AG08396 (cell line): ENCODE results near the gene LRP5.
"Not testable (repeated sequence)": the region's sequence is repeated elsewhere in the genome, so short reads cannot be mapped to it uniquely, and the experiment has no call there.

Experiments
- DNase-seq: peaks from one replicate; pipeline ENCODE4 v3.0.0; 2012; ENCODE audit warnings: low spot score, mixed read lengths

LRP5 gene

GRCh38 chr11:68392822-68393221 lies 80.4 kb downstream of the LRP5 start:
- no peak for DNase-seq

GRCh38 chr11:68396516-68396915 lies 84.1 kb downstream of the LRP5 start:
- no peak for DNase-seq

DNA sequence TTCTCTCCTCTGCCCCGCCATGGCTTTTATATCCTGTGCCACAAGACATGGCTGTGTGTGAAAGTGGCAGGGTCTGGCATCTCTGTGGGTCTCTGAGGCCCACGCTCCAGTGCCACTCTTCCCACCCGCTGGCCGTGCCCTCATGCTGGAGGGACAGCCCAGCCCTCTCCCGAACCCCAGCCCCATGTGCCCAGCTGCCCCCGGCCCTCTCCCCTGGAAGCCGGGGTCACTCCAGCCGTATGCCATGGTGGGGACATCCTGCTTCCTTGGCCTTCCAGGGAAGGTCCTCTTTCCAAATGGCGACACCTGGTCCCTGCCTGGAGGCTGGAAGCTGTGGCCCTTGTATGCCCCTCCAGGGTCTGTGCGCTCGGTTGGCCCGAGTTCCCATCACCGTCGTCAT lies 84.9 kb downstream of the LRP5 start:
- DNase-seq, result no peak

- DNase-seq, result no peak
Measured at GRCh38 chr11:68398995-68399851, 86.8 kb downstream of the LRP5 start.

DNA sequence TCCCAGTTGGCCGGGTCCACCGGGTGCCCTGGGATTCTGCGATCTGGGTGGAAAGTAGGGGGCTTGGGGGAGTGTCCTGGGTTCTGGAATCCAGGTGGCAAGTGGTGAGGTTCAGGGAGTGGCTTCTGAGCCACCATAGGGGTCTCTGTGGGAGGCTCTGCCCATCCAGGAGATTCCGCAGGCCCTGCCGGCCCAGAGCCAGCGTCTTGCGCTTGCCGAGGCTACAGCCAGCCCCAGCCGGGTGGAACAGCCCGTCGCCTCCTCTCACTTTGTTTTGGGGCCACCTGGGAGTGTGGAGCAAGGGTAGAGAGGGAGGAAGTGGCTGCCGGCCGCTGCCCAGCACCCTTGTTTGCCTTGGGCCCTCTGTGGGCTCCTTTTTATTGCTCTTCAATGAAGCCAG lies 87.5 kb downstream of the LRP5 start:
- DNase-seq, result no peak

DNA sequence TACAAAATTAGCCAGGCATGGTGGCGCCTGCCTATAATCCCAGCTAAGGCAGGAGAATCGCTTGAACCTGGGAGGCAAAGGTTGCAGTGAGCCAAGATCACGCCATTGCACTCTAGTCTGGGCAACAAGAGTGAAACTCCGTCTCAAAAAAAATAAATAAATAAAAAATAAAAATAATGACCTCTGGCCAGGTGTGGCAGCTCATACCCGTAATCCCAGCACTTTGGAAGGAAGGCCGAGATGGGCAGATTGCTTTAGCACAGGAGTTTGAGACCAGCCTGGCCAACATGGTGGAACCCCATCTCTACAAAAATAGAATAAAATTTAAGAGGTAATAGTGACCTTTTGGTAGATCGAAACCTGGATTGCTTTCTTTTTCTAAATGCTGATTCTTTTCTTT lies 88.2 kb downstream of the LRP5 start:
- not testable (repeated sequence) for DNase-seq

GRCh38 chr11:68401856-68402255 lies 89.5 kb downstream of the LRP5 start:
- no peak for DNase-seq

DNA sequence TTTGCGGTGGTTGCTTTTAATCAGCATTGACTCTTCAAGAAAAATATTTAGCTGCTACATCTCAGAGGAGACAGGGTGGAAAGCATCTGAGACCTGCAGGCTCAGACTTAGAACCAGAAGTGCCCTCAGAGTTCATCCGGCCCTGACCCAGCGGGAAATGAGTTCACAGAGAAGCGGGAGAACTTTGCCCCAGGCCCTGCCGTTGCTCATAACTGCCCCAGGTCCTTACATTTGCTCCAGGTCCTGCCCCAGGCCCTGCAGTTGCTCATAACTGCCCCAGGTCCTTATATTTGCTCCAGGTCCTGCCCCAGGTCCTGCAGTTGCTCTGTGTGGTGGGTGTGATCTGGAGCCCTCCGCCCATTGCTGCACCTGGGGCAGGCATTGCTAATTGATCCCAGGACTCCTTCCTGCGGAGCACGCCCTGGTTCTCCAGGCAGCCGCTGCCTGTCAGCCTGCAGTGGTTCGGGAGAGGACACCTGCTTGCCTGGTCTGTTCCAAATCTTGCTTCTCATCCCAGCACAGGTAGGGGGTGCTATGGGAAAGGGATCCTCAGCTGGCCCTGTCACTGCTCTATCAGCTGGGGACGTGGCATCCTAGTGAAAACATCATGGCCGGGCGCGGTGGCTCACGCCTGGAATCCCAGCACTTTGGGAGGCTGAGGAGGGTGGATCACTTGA lies 90.1 kb downstream of the LRP5 start:
- DNase-seq, result no peak

DNA sequence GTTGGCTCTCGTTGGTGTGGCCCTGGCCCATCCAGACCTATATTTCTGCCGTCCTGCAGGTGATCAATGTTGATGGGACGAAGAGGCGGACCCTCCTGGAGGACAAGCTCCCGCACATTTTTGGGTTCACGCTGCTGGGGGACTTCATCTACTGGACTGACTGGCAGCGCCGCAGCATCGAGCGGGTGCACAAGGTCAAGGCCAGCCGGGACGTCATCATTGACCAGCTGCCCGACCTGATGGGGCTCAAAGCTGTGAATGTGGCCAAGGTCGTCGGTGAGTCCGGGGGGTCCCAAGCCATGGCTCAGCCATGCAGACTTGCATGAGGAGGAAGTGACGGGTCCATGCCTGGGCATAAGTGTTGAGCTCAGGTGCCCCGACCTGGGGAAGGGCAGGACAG lies 91.0 kb downstream of the LRP5 start:
- no peak for DNase-seq

DNA sequence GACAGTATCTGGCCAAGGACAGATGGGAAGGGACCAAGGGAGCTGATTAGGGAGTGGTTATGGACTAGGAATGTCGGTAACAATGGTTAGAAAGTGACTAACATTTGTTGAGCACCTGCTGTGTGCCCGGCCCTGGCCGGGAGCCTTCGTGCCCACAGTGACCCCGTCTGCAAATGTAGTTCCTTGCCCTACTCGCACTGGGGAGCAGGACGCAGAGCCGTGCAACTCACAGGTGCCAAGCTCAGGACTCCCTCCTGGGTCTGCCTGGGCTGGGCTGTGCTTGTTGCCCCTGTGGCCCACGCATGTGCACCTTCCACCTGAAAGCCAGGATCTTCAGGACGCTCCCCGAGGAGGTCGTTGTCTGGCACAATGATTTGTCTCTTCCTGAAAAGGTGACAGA lies 91.4 kb downstream of the LRP5 start:
- no peak for DNase-seq

DNA sequence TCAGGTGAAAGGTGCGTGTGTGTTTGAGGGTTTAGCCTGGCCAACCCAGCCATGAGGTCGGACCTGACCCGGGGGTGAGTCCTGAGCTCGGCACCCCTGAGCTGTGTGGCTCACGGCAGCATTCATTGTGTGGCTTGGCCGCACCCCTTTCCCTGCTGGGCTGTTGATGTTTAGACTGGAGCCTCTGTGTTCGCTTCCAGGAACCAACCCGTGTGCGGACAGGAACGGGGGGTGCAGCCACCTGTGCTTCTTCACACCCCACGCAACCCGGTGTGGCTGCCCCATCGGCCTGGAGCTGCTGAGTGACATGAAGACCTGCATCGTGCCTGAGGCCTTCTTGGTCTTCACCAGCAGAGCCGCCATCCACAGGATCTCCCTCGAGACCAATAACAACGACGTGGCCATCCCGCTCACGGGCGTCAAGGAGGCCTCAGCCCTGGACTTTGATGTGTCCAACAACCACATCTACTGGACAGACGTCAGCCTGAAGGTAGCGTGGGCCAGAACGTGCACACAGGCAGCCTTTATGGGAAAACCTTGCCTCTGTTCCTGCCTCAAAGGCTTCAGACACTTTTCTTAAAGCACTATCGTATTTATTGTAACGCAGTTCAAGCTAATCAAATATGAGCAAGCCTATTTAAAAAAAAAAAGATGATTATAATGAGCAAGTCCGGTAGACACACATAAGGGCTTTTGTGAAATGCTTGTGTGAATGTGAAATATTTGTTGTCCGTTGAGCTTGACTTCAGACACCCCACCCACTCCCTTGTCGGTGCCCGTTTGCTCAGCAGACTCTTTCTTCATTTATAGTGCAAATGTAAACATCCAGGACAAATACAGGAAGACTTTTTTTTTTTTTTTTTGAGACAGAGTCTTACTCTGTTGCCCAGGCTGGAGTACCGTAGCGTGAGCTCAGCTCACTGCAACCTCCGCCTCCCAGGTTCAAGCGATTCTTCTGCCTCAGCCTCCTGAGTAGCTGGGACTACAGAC lies 94.2 kb downstream of the LRP5 start:
- no peak for DNase-seq

- no peak for DNase-seq
Measured at GRCh38 chr11:68408512-68408911, 96.1 kb downstream of the LRP5 start.

DNA sequence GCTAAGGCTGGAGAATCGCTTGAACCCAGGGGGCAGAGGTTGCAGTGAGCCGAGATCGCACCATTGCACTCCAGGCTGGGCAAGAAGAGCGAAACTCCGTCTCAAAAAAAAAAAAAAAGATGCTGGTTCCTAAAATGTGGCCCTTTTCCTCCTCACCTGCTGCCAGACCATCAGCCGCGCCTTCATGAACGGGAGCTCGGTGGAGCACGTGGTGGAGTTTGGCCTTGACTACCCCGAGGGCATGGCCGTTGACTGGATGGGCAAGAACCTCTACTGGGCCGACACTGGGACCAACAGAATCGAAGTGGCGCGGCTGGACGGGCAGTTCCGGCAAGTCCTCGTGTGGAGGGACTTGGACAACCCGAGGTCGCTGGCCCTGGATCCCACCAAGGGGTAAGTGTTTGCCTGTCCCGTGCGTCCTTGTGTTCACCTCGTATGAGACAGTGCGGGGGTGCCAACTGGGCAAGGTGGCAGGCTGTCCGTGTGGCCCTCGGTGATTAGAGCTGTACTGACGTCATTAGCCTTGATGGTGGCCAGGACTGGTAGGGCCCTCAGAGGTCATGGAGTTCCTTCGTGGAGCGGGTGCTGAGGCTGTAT lies 97.5 kb downstream of the LRP5 start:
- DNase-seq, result no peak

GRCh38 chr11:68411501-68411991 lies 99.2 kb downstream of the LRP5 start:
- DNase-seq, result no peak

- peak; percentile 38 for DNase-seq
Measured at GRCh38 chr11:68412593-68413475, 100.4 kb downstream of the LRP5 start.

DNA sequence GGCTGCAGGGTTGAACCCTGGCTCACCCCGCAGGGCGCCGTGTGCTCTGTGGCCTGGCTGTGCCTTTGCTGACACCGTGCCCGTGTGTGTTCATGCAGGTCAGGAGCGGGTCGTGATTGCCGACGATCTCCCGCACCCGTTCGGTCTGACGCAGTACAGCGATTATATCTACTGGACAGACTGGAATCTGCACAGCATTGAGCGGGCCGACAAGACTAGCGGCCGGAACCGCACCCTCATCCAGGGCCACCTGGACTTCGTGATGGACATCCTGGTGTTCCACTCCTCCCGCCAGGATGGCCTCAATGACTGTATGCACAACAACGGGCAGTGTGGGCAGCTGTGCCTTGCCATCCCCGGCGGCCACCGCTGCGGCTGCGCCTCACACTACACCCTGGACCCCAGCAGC lies 101.2 kb downstream of the LRP5 start:
- DNase-seq, result no peak

GRCh38 chr11:68414496-68415221 lies 102.3 kb downstream of the LRP5 start:
- DNase-seq, result no peak

DNA sequence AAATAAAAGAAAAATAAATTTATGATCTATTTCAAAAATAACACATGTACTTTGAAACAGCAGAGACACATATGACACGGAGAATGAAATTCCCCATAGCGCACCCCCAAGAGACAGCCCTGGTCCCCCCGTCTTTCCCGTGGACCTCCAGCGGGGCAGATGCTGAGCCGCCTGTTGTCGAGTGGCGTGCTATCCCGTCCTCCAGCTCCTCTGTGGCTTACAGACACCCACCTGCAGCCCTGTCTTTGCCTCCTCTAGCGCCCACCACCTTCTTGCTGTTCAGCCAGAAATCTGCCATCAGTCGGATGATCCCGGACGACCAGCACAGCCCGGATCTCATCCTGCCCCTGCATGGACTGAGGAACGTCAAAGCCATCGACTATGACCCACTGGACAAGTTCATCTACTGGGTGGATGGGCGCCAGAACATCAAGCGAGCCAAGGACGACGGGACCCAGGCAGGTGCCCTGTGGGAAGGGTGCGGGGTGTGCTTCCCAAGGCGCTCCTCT lies 103.7 kb downstream of the LRP5 start:
- no peak for DNase-seq

GRCh38 chr11:68418648-68419047 lies 106.3 kb downstream of the LRP5 start:
- no peak for DNase-seq

- DNase-seq, result no peak
Measured at GRCh38 chr11:68420171-68420570, 107.8 kb downstream of the LRP5 start.
